ENCODE results near the gene PPARGC1A. TPM values are rescaled to one million over a fixed set of nuclear protein-coding genes. Genes with fewer than 3 reads are reported as not detected.

PPARGC1A gene
- total and polyA plus RNA-seq, 2 experiments from 2014 or later, result 6.7 to 16.6 TPM

DNA sequence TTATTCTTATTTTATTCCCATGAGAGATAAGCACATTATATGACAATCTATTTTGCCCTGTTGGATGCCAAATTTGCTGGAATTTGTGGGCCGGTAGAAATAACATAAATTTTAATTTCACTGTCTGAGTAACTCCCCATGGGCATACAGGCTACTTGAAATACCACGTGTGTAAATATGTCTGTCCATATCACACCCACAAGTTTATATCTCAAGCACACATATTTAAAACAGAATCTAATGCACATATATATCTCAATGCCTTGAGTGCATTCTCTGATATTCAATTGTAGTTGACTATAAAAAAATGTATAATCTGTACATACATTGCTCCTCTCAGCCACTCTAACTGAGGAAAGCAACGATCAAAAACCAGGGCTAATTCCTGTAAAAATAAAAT lies 51.2 kb downstream of the PPARGC1A start:
- Histone ChIP-seq H3K27ac (no peak overlapping the region), H3K4me1 (ENCODE audit: insufficient read depth) (no peaks in the 10 kb centered on the region), H3K36me3 (replicated peaks; ENCODE audit: insufficient read depth, low read depth) (no peaks in the 10 kb centered on the region), H3K79me2 (no peaks in the 10 kb centered on the region), H4K20me1 (ENCODE audit: insufficient read depth, poor library complexity, severe bottlenecking) (no peaks in the 10 kb centered on the region), H2AFZ (no peak overlapping the region), H3K9me3 (ENCODE audit: low read depth) (no peaks in the 10 kb centered on the region), H3K4me2 (no peak overlapping the region), H3K4me3 (no peak overlapping the region), H3K27me3 (no peaks in the 10 kb centered on the region), H3K9me2 (replicated peaks; ENCODE audit: insufficient read depth) (no peaks in the 10 kb centered on the region)
- no peak for DNase-seq (ENCODE audit: low spot score)
- TF ChIP-seq, protein P1, sequence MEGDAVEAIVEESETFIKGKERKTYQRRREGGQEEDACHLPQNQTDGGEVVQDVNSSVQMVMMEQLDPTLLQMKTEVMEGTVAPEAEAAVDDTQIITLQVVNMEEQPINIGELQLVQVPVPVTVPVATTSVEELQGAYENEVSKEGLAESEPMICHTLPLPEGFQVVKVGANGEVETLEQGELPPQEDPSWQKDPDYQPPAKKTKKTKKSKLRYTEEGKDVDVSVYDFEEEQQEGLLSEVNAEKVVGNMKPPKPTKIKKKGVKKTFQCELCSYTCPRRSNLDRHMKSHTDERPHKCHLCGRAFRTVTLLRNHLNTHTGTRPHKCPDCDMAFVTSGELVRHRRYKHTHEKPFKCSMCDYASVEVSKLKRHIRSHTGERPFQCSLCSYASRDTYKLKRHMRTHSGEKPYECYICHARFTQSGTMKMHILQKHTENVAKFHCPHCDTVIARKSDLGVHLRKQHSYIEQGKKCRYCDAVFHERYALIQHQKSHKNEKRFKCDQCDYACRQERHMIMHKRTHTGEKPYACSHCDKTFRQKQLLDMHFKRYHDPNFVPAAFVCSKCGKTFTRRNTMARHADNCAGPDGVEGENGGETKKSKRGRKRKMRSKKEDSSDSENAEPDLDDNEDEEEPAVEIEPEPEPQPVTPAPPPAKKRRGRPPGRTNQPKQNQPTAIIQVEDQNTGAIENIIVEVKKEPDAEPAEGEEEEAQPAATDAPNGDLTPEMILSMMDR (IDR thresholded peaks at IDR 0.05; ENCODE audit: poor library complexity), result no peak
- TF ChIP-seq EZH2 (IDR thresholded peaks at IDR 0.05; ENCODE audit: borderline replicate concordance) (no peak), EZH2phosphoT487 (IDR thresholded peaks at IDR 0.05; ENCODE audit: low read depth, severe bottlenecking, unreplicated experiment) (no peak)
- 86% methylated on average over 3 of the region's 3 CpGs for WGBS (ENCODE audit: low lambda C conversion rate, missing lambda C conversion rate)

DNA sequence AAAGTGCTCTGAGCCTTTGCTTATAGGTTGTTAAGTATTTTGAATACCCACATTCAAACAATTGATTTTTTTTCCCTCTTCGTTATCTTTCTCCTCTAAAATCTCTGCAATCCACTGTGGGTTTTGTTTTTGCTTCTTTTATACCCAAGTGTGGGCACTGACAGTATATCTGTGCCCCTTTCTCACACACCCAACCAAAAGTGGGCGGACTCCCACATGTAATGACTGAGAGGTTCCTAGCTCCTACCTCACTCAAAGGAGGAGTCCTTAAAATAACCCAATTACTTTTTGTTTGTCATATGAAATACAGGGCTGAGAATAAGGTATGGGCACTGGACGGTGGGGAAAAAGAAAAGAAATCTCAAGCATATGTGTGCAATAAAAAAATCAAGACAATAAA lies 51.7 kb downstream of the PPARGC1A start:
- H4K20me1 ChIP-seq (ENCODE audit: insufficient read depth, poor library complexity, severe bottlenecking), result no peaks in the 10 kb centered on the region
- H3K79me2 ChIP-seq, result no peaks in the 10 kb centered on the region
- TF ChIP-seq, protein P1 (IDR thresholded peaks at IDR 0.05; ENCODE audit: poor library complexity), result no peak
- H3K27me3 ChIP-seq, result no peaks in the 10 kb centered on the region
- H3K4me3 ChIP-seq, result no peak overlapping the region
- H2AFZ ChIP-seq, result no peak overlapping the region
- H3K4me1 ChIP-seq (ENCODE audit: insufficient read depth), result no peaks in the 10 kb centered on the region
- H3K36me3 ChIP-seq (replicated peaks; ENCODE audit: insufficient read depth, low read depth), result no peaks in the 10 kb centered on the region
- no peaks in the 10 kb centered on the region for H3K9me3 ChIP-seq (ENCODE audit: low read depth)
- DNase-seq (ENCODE audit: low spot score), result no peak
- no peak overlapping the region for H3K27ac ChIP-seq
- no peak overlapping the region for H3K4me2 ChIP-seq
- 51% methylated on average over 3 of the region's 3 CpGs for WGBS (ENCODE audit: low lambda C conversion rate, missing lambda C conversion rate)
- no peaks in the 10 kb centered on the region for H3K9me2 ChIP-seq (replicated peaks; ENCODE audit: insufficient read depth)

DNA sequence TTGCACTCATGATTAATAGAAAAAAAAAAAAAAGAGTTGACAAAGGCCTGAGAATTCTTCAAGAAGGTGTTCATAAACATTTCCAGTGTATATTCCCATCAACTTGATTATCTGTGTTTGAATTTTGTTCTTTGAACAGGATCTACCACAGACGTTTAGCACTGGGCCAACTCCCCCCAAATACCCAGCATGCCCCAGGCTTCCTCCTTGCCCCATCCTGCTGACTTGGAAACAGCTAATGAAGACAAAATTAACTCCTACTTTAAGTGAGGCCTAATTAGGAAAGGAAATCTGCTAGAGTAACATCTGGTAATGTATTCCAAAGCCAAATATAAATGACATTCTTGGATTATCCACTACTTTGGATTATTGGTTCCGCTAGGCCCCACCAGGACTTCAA lies 52.5 kb downstream of the PPARGC1A start:
- H3K79me2 ChIP-seq, result no peaks in the 10 kb centered on the region
- no peak overlapping the region for H3K4me2 ChIP-seq
- H4K20me1 ChIP-seq (ENCODE audit: insufficient read depth, poor library complexity, severe bottlenecking), result no peaks in the 10 kb centered on the region
- H3K4me3 ChIP-seq, result no peak overlapping the region
- 76% methylated on average over 2 of the region's 2 CpGs for WGBS (ENCODE audit: low lambda C conversion rate, missing lambda C conversion rate)
- H3K27me3 ChIP-seq, result no peaks in the 10 kb centered on the region
- no peaks in the 10 kb centered on the region for H3K9me3 ChIP-seq (ENCODE audit: low read depth)
- H2AFZ ChIP-seq, result no peak overlapping the region
- no peak for DNase-seq (ENCODE audit: low spot score)
- no peaks in the 10 kb centered on the region for H3K36me3 ChIP-seq (replicated peaks; ENCODE audit: insufficient read depth, low read depth)
- no peak overlapping the region for H3K27ac ChIP-seq
- no peaks in the 10 kb centered on the region for H3K9me2 ChIP-seq (replicated peaks; ENCODE audit: insufficient read depth)
- TF ChIP-seq, protein P1 (IDR thresholded peaks at IDR 0.05; ENCODE audit: poor library complexity), result no peak
- no peak for TF ChIP-seq EZH2phosphoT487 (IDR thresholded peaks at IDR 0.05; ENCODE audit: low read depth, severe bottlenecking, unreplicated experiment)
- no peak for TF ChIP-seq EZH2 (IDR thresholded peaks at IDR 0.05; ENCODE audit: borderline replicate concordance)
- no peaks in the 10 kb centered on the region for H3K4me1 ChIP-seq (ENCODE audit: insufficient read depth)
